ENCODE results near the gene RNF183.

RNF183 gene

DNA sequence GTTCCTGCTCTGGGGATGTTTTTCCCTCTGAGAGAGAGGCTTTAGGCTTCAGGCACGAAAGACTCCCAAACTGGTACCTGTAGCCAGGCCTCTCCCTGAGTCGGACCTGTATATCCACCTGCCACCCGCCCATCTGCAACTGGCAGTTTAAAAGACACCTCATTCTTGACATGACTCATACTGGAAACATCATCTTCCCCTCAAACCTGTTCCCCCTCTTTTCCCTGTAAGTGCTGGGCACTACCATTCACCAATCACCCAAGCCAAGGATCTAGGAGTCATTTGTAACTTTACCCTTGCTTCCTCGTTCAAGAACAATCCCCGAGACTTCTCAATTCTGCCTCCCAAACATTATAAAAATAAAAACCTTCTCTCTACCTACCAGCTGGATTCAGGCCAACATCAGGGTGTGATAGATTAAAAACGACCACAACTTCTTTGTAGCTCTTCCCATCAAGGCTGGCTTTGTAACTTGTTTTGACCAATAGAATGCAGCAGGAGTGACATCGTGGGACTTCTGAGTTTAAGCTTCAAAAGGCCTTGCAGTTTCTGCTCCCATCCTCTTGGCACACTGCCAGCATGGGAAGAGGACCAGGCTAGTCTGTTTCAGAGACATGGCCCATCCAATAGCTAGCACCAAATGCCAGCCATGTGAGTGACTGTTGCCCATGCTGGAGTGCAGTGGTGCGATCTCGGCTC is 38.7 kb upstream of the RNF183 start:
- DNase-seq = no peak
- Histone ChIP-seq H3K27ac (no peak overlapping the region), H3K4me3 (ENCODE audit: low read depth, low read length) (no peak overlapping the region), H3K27me3 (replicated peaks) (no peaks in the 10 kb centered on the region), H3K36me3 (replicated peaks) (no peaks in the 10 kb centered on the region)
- TF ChIP-seq, protein P1, sequence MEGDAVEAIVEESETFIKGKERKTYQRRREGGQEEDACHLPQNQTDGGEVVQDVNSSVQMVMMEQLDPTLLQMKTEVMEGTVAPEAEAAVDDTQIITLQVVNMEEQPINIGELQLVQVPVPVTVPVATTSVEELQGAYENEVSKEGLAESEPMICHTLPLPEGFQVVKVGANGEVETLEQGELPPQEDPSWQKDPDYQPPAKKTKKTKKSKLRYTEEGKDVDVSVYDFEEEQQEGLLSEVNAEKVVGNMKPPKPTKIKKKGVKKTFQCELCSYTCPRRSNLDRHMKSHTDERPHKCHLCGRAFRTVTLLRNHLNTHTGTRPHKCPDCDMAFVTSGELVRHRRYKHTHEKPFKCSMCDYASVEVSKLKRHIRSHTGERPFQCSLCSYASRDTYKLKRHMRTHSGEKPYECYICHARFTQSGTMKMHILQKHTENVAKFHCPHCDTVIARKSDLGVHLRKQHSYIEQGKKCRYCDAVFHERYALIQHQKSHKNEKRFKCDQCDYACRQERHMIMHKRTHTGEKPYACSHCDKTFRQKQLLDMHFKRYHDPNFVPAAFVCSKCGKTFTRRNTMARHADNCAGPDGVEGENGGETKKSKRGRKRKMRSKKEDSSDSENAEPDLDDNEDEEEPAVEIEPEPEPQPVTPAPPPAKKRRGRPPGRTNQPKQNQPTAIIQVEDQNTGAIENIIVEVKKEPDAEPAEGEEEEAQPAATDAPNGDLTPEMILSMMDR (IDR thresholded peaks at IDR 0.05; ENCODE audit: low read depth, low read length, missing control alignments) = no peak
- in situ Hi-C loops (cut with HindIII; ENCODE audit: low pct_ligation_motif_present, low sequenced_read_pairs) = no loop called here

DNA sequence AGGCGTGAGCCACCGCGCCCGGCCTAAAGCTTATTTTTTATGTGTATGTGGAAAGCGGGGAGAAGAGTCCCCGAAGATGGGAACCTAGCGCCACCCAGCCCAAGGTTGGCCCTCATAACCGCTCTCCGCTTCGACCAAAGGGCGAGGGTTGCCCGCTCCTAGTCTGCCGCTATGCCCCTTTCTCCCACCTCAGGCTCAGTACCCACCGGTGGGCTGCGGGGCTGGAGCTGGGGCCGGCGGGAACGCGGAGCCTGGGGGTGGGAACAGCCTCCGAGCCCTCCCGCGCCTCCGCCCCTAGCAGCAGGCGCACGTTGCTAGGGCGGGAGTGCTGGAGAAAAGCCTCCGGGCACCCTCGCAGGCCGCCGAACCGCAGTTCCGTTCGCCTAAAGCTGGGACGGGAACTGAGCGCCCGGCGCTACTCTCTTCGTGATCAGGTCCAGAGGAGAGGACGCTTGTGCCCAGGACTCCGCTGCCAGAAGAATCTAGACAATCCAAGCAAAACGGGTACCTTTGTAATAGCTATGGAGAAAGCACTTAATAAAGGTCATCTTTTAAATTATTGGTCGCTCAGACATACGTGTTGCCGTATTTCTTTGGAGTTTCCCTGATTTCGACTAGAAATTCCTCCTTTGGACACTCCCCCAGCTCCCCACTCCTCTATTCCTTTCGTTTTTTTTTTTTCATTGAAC is 37.0 kb upstream of the RNF183 start, which contains the start of gene WDR31:
Gene WDR31, minus strand, starts transcription at position 265 of the 689 bp plus-strand sequence. CDS start 8,253 bp downstream, outside the sequence.
- DNase-seq = peak; percentile 78

DNA sequence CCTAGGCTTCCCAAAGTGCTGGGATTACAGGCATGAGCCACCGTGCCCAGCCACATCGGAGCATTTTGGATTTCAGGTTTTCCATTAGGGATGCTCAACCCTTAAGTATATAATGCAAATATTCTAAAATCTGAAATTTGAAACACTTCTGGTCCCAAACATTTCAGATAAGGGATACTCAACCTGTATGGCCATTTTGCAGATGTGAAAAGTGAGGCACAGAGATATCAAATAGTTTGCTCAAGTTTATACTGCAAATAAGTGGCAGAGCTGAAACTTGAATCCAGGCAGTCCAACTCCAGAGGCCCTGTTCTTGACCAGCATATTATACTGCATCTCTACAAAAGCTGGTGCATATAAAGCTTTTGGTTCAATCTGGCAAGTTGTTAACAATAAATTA is 34.5 kb upstream of the RNF183 start:
- Histone ChIP-seq H3K27ac (no peak overlapping the region), H3K36me3 (replicated peaks) (no peaks in the 10 kb centered on the region), H3K27me3 (replicated peaks) (no peaks in the 10 kb centered on the region), H3K4me3 (ENCODE audit: low read depth, low read length) (no peak overlapping the region)
- TF ChIP-seq, protein P1 (IDR thresholded peaks at IDR 0.05; ENCODE audit: low read depth, low read length, missing control alignments) = no peak
- no peak for DNase-seq
- in situ Hi-C loops (cut with HindIII; ENCODE audit: low pct_ligation_motif_present, low sequenced_read_pairs) = no loop called here

More for the DNA sequence above, 37.0 kb upstream of the RNF183 start, which contains the start of gene WDR31:
- H3K27ac ChIP-seq = peak within 1 kb of the TSS; percentile 39
- H3K36me3 ChIP-seq (replicated peaks) = no peaks in the 10 kb centered on the region
- TF ChIP-seq, protein P1 (IDR thresholded peaks at IDR 0.05; ENCODE audit: low read depth, low read length, missing control alignments) = no peak
- H3K4me3 ChIP-seq (ENCODE audit: low read depth, low read length) = peak within 1 kb of the TSS; percentile 83
- in situ Hi-C loops (cut with HindIII; ENCODE audit: low pct_ligation_motif_present, low sequenced_read_pairs) = no loop called here
- H3K27me3 ChIP-seq (replicated peaks) = no peaks in the 10 kb centered on the region

DNA sequence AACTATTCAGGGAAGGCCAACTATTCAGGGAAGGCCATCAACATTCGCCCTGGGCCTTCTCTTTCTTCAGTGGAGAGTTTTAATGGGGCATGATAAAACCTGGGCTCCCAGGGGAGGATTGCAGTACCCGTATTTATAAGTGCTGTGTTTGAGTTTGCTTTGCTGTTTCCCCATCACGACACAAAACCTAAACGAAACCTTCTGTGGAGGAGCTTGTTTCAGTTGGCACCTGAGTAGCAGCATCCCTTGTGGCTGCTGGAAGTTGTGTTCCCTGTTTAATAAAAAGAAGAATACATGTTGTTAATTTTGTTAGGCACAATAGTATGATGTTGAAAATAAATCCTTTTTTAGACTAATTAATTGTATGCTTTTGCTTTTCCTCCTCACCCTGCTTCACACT is 28.6 kb upstream of the RNF183 start:
- no peaks in the 10 kb centered on the region for H3K36me3 ChIP-seq (replicated peaks)
- H3K4me3 ChIP-seq (ENCODE audit: low read depth, low read length) = no peak overlapping the region
- in situ Hi-C loops (cut with HindIII; ENCODE audit: low pct_ligation_motif_present, low sequenced_read_pairs) = no loop called here
- H3K27ac ChIP-seq = no peak overlapping the region
- no peaks in the 10 kb centered on the region for H3K27me3 ChIP-seq (replicated peaks)
- no peak for DNase-seq
- TF ChIP-seq, protein P1 (IDR thresholded peaks at IDR 0.05; ENCODE audit: low read depth, low read length, missing control alignments) = no peak

DNA sequence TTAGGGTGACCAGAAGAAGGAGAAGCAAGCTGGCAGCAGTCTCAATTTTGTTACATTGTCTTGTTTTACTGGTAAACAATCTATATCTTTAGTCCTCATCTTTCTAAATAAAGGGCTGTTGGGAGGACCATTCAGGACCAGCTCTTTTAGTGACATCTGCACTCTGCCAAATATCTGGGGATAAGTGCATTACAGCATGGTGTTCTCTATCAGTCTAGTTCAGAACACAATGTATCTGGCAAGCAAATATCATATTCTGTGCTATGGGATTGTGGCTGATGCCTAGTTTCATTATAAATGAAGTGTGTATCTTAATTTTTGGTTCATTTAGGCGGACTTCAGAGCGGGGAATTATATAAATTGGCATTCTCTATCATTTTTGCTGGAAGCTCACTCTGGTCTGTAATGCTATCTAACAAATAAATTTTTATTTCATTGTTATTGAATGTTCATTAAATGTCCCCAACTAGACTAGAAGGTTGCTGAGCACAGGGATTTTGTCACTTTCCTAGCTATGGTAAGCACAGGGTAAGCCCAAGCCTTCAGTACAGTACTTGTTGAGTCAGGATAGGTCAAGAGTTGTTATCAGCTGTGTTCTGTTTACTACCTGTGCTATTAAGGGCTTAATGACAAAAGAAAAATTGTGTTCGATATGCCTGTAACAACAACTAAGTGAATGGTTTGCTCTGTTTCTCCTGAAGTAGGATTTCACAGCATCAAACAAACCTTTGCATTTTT is 25.0 kb upstream of the RNF183 start:
- in situ Hi-C loops (cut with HindIII; ENCODE audit: low pct_ligation_motif_present, low sequenced_read_pairs) = no loop called here
- Histone ChIP-seq H3K36me3 (replicated peaks) (no peaks in the 10 kb centered on the region), H3K4me3 (ENCODE audit: low read depth, low read length) (no peak overlapping the region), H3K27me3 (replicated peaks) (no peaks in the 10 kb centered on the region), H3K27ac (no peak overlapping the region)
- TF ChIP-seq, protein P1 (IDR thresholded peaks at IDR 0.05; ENCODE audit: low read depth, low read length, missing control alignments) = no peak
- no peak for DNase-seq
